Measurements from ENCODE around the gene MYADML2.

MYADML2 gene

DNA sequence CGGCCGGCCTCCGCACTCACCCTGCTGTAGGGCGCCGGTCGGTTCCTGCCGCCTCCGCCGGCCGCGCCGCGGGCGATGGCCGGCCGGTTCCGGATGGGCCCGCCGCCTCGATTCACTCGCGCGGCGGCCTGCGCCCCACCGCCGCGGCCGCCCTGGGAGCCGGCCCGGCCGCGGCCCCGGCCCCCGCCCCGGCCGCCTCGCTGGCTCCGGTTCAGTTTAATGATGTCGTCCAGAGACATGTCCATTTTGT, 55.8 kb downstream of the MYADML2 start:
- peak overlapping the region; percentile 71 for H3K9ac ChIP-seq (ENCODE audit: low read length)
- peaks cover 7% of the 10 kb centered on the region for H3K36me3 ChIP-seq (ENCODE audit: control insufficient read depth, insufficient read depth, low read length)

DNA sequence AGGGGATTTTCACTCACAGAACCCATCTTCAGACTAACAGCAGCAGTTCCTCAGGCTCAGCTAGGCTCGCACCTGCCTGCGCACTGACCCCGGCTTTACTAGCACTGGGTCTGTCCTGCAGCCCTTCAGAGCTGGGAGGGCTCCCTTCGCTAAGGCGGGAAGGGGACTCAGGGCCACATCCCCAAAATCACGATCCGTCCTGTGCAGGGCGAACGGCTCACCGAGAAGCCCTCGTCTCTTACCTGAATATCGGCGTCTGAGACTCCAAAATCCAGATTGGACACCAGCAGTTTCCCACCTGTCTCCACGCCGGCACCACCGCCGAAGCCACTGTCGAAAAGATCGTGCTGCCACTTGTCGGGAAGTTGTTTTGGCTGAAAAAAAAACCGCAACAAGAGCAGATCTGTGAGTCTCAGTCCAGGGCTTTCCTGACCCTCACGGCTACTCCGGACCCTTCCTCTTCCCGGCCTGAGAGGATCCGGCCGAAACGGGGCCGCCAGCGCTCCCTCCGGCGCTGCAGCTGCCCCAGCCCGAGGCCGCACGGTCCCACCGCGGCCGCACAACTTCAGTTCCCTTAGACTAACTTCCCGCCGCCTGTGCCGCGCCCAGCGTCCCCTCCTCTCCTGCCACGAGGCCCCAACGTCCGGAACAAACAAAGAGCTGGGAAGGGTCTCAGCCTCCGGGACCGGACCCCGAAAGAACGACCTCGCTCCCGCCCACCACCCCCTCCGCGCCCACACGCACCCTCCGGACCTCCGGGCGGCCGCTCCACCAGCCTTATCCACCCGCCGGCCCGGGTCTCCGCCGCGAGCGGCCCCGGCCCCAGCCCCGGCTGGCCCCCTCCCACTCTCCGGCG, 56.4 kb downstream of the MYADML2 start:
- Histone ChIP-seq H3K36me3 (ENCODE audit: control insufficient read depth, insufficient read depth, low read length) (peaks cover 7% of the 10 kb centered on the region), H3K9me3 (ENCODE audit: control insufficient read depth, low read length) (no peaks in the 10 kb centered on the region), H3K9ac (ENCODE audit: low read length) (peak overlapping the region; percentile 71), H3K27me3 (ENCODE audit: control insufficient read depth, insufficient read depth, low read length) (no peaks in the 10 kb centered on the region), H3K4me1 (ENCODE audit: control insufficient read depth, insufficient read depth, low read length) (peaks cover 10% of the 10 kb centered on the region), H3K4me3 (ENCODE audit: low read length) (peak overlapping the region; percentile 3)

More for the DNA sequence above, 55.8 kb downstream of the MYADML2 start:
- Histone ChIP-seq H3K9me3 (ENCODE audit: control insufficient read depth, low read length) (no peaks in the 10 kb centered on the region), H3K27me3 (ENCODE audit: control insufficient read depth, insufficient read depth, low read length) (no peaks in the 10 kb centered on the region), H3K4me3 (ENCODE audit: low read length) (no peak overlapping the region), H3K4me1 (ENCODE audit: control insufficient read depth, insufficient read depth, low read length) (peaks cover 10% of the 10 kb centered on the region)

Data from mucosa of stomach (tissue), 1 donor.